SK-N-SH (cell line): ENCODE data around the gene GPD2. TPM values are rescaled to one million over a fixed set of nuclear protein-coding genes. Genes with fewer than 3 reads are reported as not detected.
A peak's percentile ranks its signal among the peaks of the same experiment; 100 is the strongest.

Experiments
- CTCF ChIA-PET: fragments of 300-600, 350-600 bp; formaldehyde crosslinking; extraction: SDS; loops from one replicate; lab custom pipeline; 2021; lab: Yijun Ruan, JAX
- POLR2A ChIA-PET: fragments of 350-600 bp; sonication (Branson Sonifier 250); formaldehyde crosslinking; extraction: SDS; loops from one replicate; lab custom pipeline; 2020; ENCODE audit warnings: antibody characterized with exemption, inconsistent platforms; lab: Yijun Ruan, JAX
- DNase-seq: peaks from one replicate; pipeline ENCODE4 v3.0.0; 2012
- H2AFZ ChIP-seq: fragments of 200-600 bp; sonication (generic); 2 replicates; pipeline ENCODE4 v1.8.1; 2016; ENCODE audit warnings: antibody characterized with exemption, mild to moderate bottlenecking, low read depth
- H3F3A ChIP-seq: fragments of 200-600 bp; sonication (generic); replicated peaks from 2 replicates; pipeline ENCODE3; 2016; ENCODE audit warnings: antibody characterized with exemption, mild to moderate bottlenecking; ENCODE audit not compliant: insufficient read depth
- H3K27ac ChIP-seq, 2 experiments: fragments of 200-500 bp in 1 of 2; fragments of 200-600 bp in 1 of 2; sonication (Bioruptor generic) in 1 of 2; sonication (generic), shearing (Covaris generic) in 1 of 2; 2 replicates each; pipeline versions ENCODE4 v1.5.1 to v1.6.1; 2014 to 2016; ENCODE audit warnings: low read depth in 2 of 2, inconsistent platforms in 1 of 2, low read length in 1 of 2, mild to moderate bottlenecking in 1 of 2, mixed read lengths in 1 of 2
- H3K27me3 ChIP-seq: fragments of 200-600 bp; sonication (generic), shearing (Covaris generic); 2 replicates; pipeline ENCODE4 v1.6.1; 2016; ENCODE audit warnings: mixed run types; ENCODE audit not compliant: insufficient read depth
- H3K36me3 ChIP-seq, 2 experiments: fragments of 200-500 bp in 1 of 2; fragments of 200-600 bp in 1 of 2; sonication (Bioruptor generic) in 1 of 2; sonication (generic) in 1 of 2; replicated peaks in 1 of 2; 2 replicates each; pipeline versions ENCODE3 to v1.5.1; 2014 to 2016; ENCODE audit warnings: low read length in 1 of 2, mild to moderate bottlenecking in 1 of 2; ENCODE audit not compliant: insufficient read depth in 2 of 2, control insufficient read depth in 1 of 2
- H3K4me1 ChIP-seq, 2 experiments: fragments of 200-500 bp in 1 of 2; fragments of 200-600 bp in 1 of 2; sonication (Bioruptor generic) in 1 of 2; sonication (generic), shearing (Covaris generic) in 1 of 2; 2 replicates each; pipeline versions ENCODE4 v1.5.1 to v1.6.1; 2014 to 2016; ENCODE audit warnings: low read depth in 1 of 2, low read length in 1 of 2, mixed run types in 1 of 2; ENCODE audit not compliant: insufficient read depth in 2 of 2, control insufficient read depth in 1 of 2
- H3K4me2 ChIP-seq: fragments of 200-600 bp; sonication (generic), shearing (Covaris generic); 2 replicates; pipeline ENCODE4 v1.6.1; 2017; ENCODE audit warnings: mixed run types
- H3K4me3 ChIP-seq, 2 experiments: fragments of 200-500 bp in 1 of 2; fragments of 200-600 bp in 1 of 2; sonication (Bioruptor generic) in 1 of 2; sonication (generic), shearing (Covaris generic) in 1 of 2; 2 replicates each; pipeline versions ENCODE4 v1.5.1 to v1.8.1; 2014 to 2016; ENCODE audit warnings: low read depth in 2 of 2, inconsistent platforms in 1 of 2, low read length in 1 of 2, mild to moderate bottlenecking in 1 of 2, mixed read lengths in 1 of 2, moderate library complexity in 1 of 2
- H3K79me2 ChIP-seq: fragments of 200-600 bp; sonication (generic); 2 replicates; pipeline ENCODE4 v1.8.1; 2017; ENCODE audit warnings: mild to moderate bottlenecking; ENCODE audit not compliant: insufficient read depth
- H3K9ac ChIP-seq: fragments of 200-600 bp; sonication (generic); 2 replicates; pipeline ENCODE4 v1.6.1; 2017; ENCODE audit warnings: mixed run types
- H3K9me2 ChIP-seq: fragments of 200-600 bp; sonication (generic); 2 replicates; pipeline ENCODE4 v1.6.1; 2017; ENCODE audit warnings: mixed run types
- H3K9me3 ChIP-seq: fragments of 200-600 bp; sonication (generic); 2 replicates; pipeline ENCODE4 v1.6.1; 2017; ENCODE audit warnings: mixed run types, mild to moderate bottlenecking, moderate library complexity
- H4K20me1 ChIP-seq: fragments of 200-600 bp; sonication (generic); 2 replicates; pipeline ENCODE4 v1.6.1; 2017; ENCODE audit warnings: mild to moderate bottlenecking, mixed run types; ENCODE audit not compliant: insufficient read depth
- FOXM1 ChIP-seq: IDR thresholded peaks from 2 replicates; pipeline ENCODE4 v1.4.0; 2012; ENCODE audit warnings: low read depth, mild to moderate bottlenecking
- GATA2 ChIP-seq: sonication (generic); formaldehyde crosslinking; IDR thresholded peaks from 2 replicates; pipeline ENCODE4 v1.5.0; 2020; ENCODE audit warnings: mild to moderate bottlenecking, missing genetic modification reagents
- JUND ChIP-seq: IDR thresholded peaks from 2 replicates; pipeline ENCODE4 v1.4.0; 2012
- MEF2A ChIP-seq: IDR thresholded peaks from 2 replicates; pipeline ENCODE4 v1.4.0; 2012; ENCODE audit warnings: low read depth, borderline replicate concordance
- MXI1 ChIP-seq: IDR thresholded peaks from 2 replicates; pipeline ENCODE4 v1.6.1; 2012; ENCODE audit warnings: mild to moderate bottlenecking, low read depth, low read length, improper control_type of control experiment
- NFIC ChIP-seq: IDR thresholded peaks from 2 replicates; pipeline ENCODE4 v1.4.0; 2012; ENCODE audit warnings: borderline replicate concordance
- NRF1 ChIP-seq: IDR thresholded peaks from 2 replicates; pipeline ENCODE4 v1.6.1; 2012; ENCODE audit warnings: low read depth, mild to moderate bottlenecking, low read length
- POLR2AphosphoS5 ChIP-seq: IDR thresholded peaks from 2 replicates; pipeline ENCODE4 v1.6.1; 2012; ENCODE audit warnings: low read depth, low read length
- RAD21 ChIP-seq: IDR thresholded peaks from 2 replicates; pipeline ENCODE4 v1.6.1; 2012; ENCODE audit warnings: mild to moderate bottlenecking, low read length
- RCOR1 ChIP-seq: fragments of 150-350 bp; IDR thresholded peaks from 2 replicates; pipeline ENCODE4 v1.6.1; 2017; ENCODE audit warnings: antibody characterized with exemption, low read length
- RFX5 ChIP-seq: IDR thresholded peaks from 2 replicates; pipeline ENCODE4 v1.6.1; 2012; ENCODE audit warnings: mild to moderate bottlenecking, improper control_type of control experiment, low read length
- SIN3A ChIP-seq: IDR thresholded peaks from 2 replicates; pipeline ENCODE4 v1.6.1; 2012; ENCODE audit warnings: low read depth, mild to moderate bottlenecking, low read length, moderate library complexity, borderline replicate concordance
- SMC3 ChIP-seq: IDR thresholded peaks from 2 replicates; pipeline ENCODE4 v1.6.1; 2012; ENCODE audit warnings: low read depth, low read length, improper control_type of control experiment
- TAF1 ChIP-seq: IDR thresholded peaks from 2 replicates; pipeline ENCODE4 v1.6.1; 2012; ENCODE audit warnings: low read depth, mild to moderate bottlenecking, low read length, moderate library complexity, borderline replicate concordance
- TCF12 ChIP-seq: IDR thresholded peaks from 2 replicates; pipeline ENCODE4 v1.4.0; 2012
- TEAD4 ChIP-seq: IDR thresholded peaks from 2 replicates; pipeline ENCODE4 v1.4.0; 2012; ENCODE audit warnings: mild to moderate bottlenecking, borderline replicate concordance; ENCODE audit not compliant: insufficient read depth
- YY1 ChIP-seq: IDR thresholded peaks from 2 replicates; pipeline ENCODE4 v1.4.0; 2012; ENCODE audit warnings: low read depth, mild to moderate bottlenecking
- WGBS: methylation state at CpG from one replicate; pipeline ENCODE4 v1.1.6; 2017; ENCODE audit warnings: low lambda C conversion rate; 5-methylcytosine and 5-hydroxymethylcytosine counted together
- polyA plus RNA-seq, 3 experiments: library from polyadenylated mRNA; depleted of rRNA; stranded (reverse); fragments of >200 nt; gene quantifications; 2 replicates each; pipeline ENCODE4 v1.2.3, GENCODE V29; 2012
- TF ChIP-seq, protein P1 (sequence below): IDR thresholded peaks from 2 replicates; pipeline ENCODE4; 2012
- TF ChIP-seq, protein P2 (sequence below): fragments of 150-350 bp; IDR thresholded peaks from 2 replicates; pipeline ENCODE4 v1.6.1; 2017; ENCODE audit warnings: antibody characterized with exemption, low read length, low read depth, borderline replicate concordance
- TF ChIP-seq, protein P3 (sequence below): fragments of 200-600 bp; sonication (generic); IDR thresholded peaks from 2 replicates; pipeline ENCODE4 v1.6.1; 2017; ENCODE audit warnings: antibody characterized with exemption, mild to moderate bottlenecking, moderate library complexity
- TF ChIP-seq, protein P4 (sequence below): IDR thresholded peaks from 2 replicates; pipeline ENCODE4 v1.6.1; 2012; ENCODE audit warnings: mild to moderate bottlenecking, low read depth, low read length, moderate library complexity
- TF ChIP-seq, protein P5 (sequence below): fragments of 150-350 bp; IDR thresholded peaks from 2 replicates; pipeline ENCODE4 v1.6.1; 2016; ENCODE audit warnings: mild to moderate bottlenecking, low read depth, low read length
- TF ChIP-seq, protein P6 (sequence below): IDR thresholded peaks from 2 replicates; pipeline ENCODE4 v1.4.0; 2012; ENCODE audit warnings: low read depth, borderline replicate concordance

The GPD2 gene
- polyA plus RNA-seq (2012; rRNA removed) = 4.8 and 5.3 TPM in 2 replicates
- 5.4 and 6.0 TPM in 2 replicates for polyA plus RNA-seq (2012; cell fraction: cytosol; rRNA removed)
- 3.0 and 5.8 TPM in 2 replicates for polyA plus RNA-seq (2012; cell fraction: nucleus; rRNA removed)

DNA sequence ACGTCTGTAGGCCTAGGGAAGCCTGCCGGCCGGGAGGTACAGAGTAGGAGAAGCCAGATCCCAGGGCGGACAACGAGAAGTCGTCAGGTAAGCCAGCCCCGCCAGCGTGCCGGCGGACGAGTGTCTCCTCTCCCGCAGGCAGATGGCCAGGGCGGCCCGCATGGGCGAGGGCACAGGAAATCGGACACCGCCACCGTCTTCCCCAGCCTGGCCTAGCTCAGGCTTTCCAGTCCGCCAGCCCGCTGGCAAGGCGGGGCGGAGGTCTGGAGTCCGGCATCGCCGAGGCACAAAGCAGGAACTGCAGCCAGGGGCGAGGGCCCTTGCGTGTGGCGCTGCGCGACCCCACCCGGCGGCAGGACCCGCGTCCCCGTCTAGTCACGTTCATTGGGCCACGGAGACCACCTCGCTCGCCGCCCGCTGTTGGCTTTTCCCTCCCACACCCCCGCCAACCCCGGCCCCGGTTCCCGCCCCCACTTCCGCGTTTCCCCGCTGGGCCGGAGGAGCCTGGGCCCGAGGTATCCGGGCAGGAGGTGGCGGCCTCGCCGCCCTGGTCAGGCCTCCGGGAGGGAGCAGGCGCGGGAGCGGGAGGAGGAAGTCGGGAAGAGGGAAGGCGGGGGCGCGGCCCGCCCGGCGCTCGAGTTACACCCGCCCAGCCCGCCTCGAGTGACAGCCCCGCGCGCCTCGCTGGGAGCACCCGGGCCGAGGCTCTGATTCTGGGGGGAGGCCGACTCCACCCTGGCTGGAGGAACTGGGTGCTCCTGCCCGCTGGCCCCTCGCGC is at the start of gene GPD2:
GPD2 (plus strand) TSS at position 662 of the 779 bp plus-strand sequence. CDS start 39,727 bp downstream, outside the sequence.
- Histone ChIP-seq H3K36me3 (no peaks in the 10 kb centered on the region), H3K9me2 (no peaks in the 10 kb centered on the region), H3K79me2 (0 out of 2 replicates have a peak, but pooled peaks cover 3% of the 10 kb centered on the region), H2AFZ (peak within 1 kb of the TSS; percentile 89), H3K9ac (peak within 1 kb of the TSS; percentile 82), H3F3A (no peaks in the 10 kb centered on the region), H3K4me2 (peak within 1 kb of the TSS; percentile 85), H3K27me3 (no peaks in the 10 kb centered on the region), H4K20me1 (no peaks in the 10 kb centered on the region), H3K4me3 (peak within 1 kb of the TSS; percentile 62 to 63), H3K9me3 (no peaks in the 10 kb centered on the region), H3K4me1 (peaks cover 16 to 19% of the 10 kb centered on the region in 2 experiments), H3K27ac (peak within 1 kb of the TSS; percentile 68 to 87)
- 2% methylated on average over 22 of the region's 79 CpGs for WGBS
- peak; percentile 91 for DNase-seq
- POLR2A ChIA-PET = interaction anchor here (1.4 kb wide), 1 partner anchor 36 kb away, joined by 3 read pairs; no protein-coding TSS in a partner anchor
- CTCF ChIA-PET = interaction anchor here (1.3 kb wide), 1 partner anchor 154 kb away, joined by 3 read pairs; no protein-coding TSS in a partner anchor
- TF ChIP-seq, protein P1, sequence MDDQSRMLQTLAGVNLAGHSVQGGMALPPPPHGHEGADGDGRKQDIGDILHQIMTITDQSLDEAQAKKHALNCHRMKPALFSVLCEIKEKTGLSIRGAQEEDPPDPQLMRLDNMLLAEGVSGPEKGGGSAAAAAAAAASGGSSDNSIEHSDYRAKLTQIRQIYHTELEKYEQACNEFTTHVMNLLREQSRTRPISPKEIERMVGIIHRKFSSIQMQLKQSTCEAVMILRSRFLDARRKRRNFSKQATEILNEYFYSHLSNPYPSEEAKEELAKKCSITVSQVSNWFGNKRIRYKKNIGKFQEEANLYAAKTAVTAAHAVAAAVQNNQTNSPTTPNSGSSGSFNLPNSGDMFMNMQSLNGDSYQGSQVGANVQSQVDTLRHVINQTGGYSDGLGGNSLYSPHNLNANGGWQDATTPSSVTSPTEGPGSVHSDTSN = peak; percentile 77
- TF ChIP-seq RCOR1 = no peak
- TF ChIP-seq MEF2A = no peak
- TF ChIP-seq, protein P2, sequence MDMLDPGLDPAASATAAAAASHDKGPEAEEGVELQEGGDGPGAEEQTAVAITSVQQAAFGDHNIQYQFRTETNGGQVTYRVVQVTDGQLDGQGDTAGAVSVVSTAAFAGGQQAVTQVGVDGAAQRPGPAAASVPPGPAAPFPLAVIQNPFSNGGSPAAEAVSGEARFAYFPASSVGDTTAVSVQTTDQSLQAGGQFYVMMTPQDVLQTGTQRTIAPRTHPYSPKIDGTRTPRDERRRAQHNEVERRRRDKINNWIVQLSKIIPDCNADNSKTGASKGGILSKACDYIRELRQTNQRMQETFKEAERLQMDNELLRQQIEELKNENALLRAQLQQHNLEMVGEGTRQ = no peak
- TF ChIP-seq SIN3A = peak; percentile 29; the same call in 1 of the 2 replicates
- no peak; the same call in 1 of the 2 replicates for TF ChIP-seq MXI1
- TF ChIP-seq, protein P3, sequence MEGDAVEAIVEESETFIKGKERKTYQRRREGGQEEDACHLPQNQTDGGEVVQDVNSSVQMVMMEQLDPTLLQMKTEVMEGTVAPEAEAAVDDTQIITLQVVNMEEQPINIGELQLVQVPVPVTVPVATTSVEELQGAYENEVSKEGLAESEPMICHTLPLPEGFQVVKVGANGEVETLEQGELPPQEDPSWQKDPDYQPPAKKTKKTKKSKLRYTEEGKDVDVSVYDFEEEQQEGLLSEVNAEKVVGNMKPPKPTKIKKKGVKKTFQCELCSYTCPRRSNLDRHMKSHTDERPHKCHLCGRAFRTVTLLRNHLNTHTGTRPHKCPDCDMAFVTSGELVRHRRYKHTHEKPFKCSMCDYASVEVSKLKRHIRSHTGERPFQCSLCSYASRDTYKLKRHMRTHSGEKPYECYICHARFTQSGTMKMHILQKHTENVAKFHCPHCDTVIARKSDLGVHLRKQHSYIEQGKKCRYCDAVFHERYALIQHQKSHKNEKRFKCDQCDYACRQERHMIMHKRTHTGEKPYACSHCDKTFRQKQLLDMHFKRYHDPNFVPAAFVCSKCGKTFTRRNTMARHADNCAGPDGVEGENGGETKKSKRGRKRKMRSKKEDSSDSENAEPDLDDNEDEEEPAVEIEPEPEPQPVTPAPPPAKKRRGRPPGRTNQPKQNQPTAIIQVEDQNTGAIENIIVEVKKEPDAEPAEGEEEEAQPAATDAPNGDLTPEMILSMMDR = no peak
- no peak; the same call in 1 of the 2 replicates for TF ChIP-seq NFIC
- TF ChIP-seq, protein P4, sequence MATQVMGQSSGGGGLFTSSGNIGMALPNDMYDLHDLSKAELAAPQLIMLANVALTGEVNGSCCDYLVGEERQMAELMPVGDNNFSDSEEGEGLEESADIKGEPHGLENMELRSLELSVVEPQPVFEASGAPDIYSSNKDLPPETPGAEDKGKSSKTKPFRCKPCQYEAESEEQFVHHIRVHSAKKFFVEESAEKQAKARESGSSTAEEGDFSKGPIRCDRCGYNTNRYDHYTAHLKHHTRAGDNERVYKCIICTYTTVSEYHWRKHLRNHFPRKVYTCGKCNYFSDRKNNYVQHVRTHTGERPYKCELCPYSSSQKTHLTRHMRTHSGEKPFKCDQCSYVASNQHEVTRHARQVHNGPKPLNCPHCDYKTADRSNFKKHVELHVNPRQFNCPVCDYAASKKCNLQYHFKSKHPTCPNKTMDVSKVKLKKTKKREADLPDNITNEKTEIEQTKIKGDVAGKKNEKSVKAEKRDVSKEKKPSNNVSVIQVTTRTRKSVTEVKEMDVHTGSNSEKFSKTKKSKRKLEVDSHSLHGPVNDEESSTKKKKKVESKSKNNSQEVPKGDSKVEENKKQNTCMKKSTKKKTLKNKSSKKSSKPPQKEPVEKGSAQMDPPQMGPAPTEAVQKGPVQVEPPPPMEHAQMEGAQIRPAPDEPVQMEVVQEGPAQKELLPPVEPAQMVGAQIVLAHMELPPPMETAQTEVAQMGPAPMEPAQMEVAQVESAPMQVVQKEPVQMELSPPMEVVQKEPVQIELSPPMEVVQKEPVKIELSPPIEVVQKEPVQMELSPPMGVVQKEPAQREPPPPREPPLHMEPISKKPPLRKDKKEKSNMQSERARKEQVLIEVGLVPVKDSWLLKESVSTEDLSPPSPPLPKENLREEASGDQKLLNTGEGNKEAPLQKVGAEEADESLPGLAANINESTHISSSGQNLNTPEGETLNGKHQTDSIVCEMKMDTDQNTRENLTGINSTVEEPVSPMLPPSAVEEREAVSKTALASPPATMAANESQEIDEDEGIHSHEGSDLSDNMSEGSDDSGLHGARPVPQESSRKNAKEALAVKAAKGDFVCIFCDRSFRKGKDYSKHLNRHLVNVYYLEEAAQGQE = no peak; the same call in 1 of the 2 replicates
- no peak for TF ChIP-seq TEAD4
- TF ChIP-seq RFX5 = no peak
- no peak for TF ChIP-seq JUND
- no peak for TF ChIP-seq YY1
- no peak for TF ChIP-seq FOXM1
- no peak for TF ChIP-seq TCF12
- peak; percentile 60 for TF ChIP-seq TAF1
- TF ChIP-seq NRF1 = peak; percentile 36; the same call in 1 of the 2 replicates
- no peak for TF ChIP-seq GATA2 (CRISPR knock-in tag)
- peak; percentile 70; the same call in 1 of the 2 replicates for TF ChIP-seq POLR2AphosphoS5
- TF ChIP-seq, protein P5, sequence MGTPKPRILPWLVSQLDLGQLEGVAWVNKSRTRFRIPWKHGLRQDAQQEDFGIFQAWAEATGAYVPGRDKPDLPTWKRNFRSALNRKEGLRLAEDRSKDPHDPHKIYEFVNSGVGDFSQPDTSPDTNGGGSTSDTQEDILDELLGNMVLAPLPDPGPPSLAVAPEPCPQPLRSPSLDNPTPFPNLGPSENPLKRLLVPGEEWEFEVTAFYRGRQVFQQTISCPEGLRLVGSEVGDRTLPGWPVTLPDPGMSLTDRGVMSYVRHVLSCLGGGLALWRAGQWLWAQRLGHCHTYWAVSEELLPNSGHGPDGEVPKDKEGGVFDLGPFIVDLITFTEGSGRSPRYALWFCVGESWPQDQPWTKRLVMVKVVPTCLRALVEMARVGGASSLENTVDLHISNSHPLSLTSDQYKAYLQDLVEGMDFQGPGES = no peak
- no peak for TF ChIP-seq SMC3
- TF ChIP-seq RAD21 = no peak
- TF ChIP-seq, protein P6, sequence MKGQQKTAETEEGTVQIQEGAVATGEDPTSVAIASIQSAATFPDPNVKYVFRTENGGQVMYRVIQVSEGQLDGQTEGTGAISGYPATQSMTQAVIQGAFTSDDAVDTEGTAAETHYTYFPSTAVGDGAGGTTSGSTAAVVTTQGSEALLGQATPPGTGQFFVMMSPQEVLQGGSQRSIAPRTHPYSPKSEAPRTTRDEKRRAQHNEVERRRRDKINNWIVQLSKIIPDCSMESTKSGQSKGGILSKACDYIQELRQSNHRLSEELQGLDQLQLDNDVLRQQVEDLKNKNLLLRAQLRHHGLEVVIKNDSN = no peak
